22Rv1 (cell line): ENCODE results near the gene ZNF25.
"Not testable (repeated sequence)": the region's sequence is repeated elsewhere in the genome, so short reads cannot be mapped to it uniquely, and the experiment has no call there.

ENCODE experiments used
- H3K27ac ChIP-seq: fragments of 450-650 bp; 2 replicates; pipeline ENCODE4 v1.5.1; 2017
- ZFX ChIP-seq: fragments of 450-650 bp; IDR thresholded peaks from 2 replicates; pipeline ENCODE4 v1.6.1; 2017; ENCODE audit warnings: antibody characterized with exemption, borderline replicate concordance
- TF ChIP-seq, protein P1 (sequence below): fragments of 450-650 bp; IDR thresholded peaks from 2 replicates; pipeline ENCODE4 v1.5.1; 2017; ENCODE audit warnings: mild to moderate bottlenecking

Gene ZNF25

DNA sequence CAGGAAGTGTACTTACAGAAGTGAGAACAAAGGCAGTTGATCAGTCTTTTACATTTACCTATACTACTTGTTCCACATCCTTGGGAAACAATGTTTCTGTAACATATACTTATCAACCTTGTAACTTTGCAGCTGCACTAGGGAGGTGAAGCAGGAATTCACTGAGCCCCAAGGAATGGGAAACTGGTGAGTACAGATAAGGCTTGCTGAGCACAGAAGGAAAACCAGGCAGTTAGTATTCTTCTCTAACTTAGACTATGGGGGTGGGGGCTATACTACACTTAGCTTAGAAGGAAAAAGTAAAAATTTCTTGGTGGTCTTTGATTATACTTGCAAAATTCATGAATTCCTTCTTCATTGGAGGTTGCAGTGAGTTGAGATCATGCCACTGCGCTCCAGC, 27.1 kb upstream of the ZNF25 start:
- H3K27ac ChIP-seq, result no peak overlapping the region
- TF ChIP-seq ZFX, result no peak
- TF ChIP-seq, protein P1, sequence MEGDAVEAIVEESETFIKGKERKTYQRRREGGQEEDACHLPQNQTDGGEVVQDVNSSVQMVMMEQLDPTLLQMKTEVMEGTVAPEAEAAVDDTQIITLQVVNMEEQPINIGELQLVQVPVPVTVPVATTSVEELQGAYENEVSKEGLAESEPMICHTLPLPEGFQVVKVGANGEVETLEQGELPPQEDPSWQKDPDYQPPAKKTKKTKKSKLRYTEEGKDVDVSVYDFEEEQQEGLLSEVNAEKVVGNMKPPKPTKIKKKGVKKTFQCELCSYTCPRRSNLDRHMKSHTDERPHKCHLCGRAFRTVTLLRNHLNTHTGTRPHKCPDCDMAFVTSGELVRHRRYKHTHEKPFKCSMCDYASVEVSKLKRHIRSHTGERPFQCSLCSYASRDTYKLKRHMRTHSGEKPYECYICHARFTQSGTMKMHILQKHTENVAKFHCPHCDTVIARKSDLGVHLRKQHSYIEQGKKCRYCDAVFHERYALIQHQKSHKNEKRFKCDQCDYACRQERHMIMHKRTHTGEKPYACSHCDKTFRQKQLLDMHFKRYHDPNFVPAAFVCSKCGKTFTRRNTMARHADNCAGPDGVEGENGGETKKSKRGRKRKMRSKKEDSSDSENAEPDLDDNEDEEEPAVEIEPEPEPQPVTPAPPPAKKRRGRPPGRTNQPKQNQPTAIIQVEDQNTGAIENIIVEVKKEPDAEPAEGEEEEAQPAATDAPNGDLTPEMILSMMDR, result no peak

DNA sequence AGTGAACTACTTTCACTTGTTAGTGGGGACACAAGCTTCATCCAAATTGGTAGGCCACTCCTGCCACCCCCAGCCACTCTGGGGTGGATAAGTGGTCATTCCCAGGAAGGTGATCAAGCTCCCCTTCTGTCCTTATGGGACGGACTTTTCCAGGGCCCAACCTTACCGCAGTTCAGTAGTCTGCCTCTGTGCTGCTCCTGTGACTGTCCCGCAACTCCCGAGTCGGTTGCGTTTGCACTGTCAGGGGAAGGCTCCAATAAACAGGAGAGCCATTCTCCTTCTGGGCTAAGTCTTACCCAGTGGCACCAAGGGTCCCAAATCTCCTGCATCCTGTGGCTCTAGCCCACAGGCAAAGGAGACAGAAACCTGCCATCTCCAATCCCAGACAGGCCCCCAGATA, 26.6 kb upstream of the ZNF25 start:
- TF ChIP-seq, protein P1, result no peak
- no peak overlapping the region for H3K27ac ChIP-seq

DNA sequence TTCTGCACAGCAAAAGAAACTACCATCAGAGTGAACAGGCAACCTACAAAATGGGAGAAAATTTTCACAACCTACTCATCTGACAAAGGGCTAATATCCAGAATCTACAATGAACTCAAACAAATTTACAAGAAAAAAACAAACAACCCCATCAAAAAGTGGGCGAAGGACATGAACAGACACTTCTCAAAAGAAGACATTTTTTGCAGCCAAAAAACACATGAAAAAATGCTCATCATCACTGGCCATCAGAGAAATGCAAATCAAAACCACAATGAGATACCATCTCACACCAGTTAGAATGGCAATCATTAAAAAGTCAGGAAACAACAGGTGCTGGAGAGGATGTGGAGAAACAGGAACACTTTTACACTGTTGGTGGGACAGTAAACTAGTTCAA, 24.0 kb upstream of the ZNF25 start:
- not testable (repeated sequence) for H3K27ac ChIP-seq

DNA sequence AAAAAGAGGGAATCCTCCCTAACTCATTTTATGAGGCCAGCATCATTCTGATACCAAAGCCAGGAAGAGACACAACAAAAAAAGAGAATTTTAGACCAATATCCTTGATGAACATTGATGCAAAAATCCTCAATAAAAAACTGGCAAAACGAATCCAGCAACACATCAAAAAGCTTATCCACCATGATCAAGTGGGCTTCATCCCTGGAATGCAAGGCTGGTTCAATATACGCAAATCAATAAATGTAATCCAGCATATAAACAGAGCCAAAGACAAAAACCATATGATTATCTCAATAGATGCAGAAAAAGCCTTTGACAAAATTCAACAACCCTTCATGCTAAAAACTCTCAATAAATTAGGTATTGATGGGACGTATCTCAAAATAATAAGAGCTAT, 22.5 kb upstream of the ZNF25 start:
- H3K27ac ChIP-seq, result not testable (repeated sequence)

DNA sequence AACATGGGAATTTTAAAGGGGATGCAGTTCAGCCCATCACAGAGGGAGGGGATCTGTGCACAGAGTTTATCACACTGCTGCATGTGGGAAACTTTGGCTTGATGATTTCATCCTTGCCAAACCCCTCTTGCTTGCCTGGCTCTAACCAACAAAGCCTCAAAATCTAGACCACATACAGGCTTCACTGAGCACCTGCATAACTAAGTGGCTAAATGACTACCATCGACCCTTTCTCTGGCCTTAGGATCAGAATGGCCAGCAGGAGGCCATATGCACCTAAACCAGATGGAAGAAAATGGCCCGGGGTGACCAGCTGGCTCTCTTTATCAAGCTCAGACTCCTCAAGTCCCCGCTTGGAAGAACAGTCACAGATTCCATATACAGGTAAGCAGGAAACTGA, 15.6 kb upstream of the ZNF25 start:
- TF ChIP-seq, protein P1, result no peak
- TF ChIP-seq ZFX, result no peak
- H3K27ac ChIP-seq, result no peak overlapping the region

DNA sequence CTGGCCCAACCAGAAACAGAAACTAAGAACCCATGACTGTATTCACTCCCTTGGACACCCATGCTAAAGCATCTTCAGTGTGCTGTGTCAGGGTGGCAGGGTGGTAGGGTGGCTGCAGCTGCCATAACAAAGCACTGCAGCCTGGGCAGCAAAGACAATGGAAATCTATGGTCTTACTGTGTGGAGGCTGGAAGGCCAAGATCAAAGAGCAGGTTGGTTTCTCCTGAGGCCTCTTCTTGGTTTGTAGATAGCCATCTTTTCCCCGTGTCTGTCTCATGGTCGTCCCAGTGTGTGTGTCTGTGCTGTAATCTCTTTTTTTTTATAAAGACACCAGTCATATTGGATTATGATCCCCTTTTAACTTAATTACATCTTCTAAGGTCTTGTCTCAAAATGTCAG, 15.2 kb upstream of the ZNF25 start:
- H3K27ac ChIP-seq, result no peak overlapping the region
- TF ChIP-seq, protein P1, result no peak
- TF ChIP-seq ZFX, result no peak

DNA sequence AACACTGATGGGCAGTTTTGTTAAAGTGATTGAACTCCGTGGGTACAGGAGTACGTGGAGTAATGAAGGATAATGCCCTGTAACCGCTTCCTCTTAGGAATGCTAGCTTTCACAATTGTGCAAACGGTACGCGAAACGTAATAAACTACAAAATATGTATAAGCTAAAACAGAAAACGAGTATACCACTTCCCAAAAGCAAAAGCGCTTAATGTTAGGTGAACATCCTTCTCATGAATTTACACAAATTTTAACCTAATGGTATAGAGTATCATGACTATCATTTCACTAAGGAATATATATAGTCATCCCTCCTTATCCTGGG, 395 bp upstream of the ZNF25 start:
- no peak for TF ChIP-seq ZFX
- TF ChIP-seq, protein P1, result peak; percentile 53
- H3K27ac ChIP-seq, result peak overlapping the region; percentile 86

DNA sequence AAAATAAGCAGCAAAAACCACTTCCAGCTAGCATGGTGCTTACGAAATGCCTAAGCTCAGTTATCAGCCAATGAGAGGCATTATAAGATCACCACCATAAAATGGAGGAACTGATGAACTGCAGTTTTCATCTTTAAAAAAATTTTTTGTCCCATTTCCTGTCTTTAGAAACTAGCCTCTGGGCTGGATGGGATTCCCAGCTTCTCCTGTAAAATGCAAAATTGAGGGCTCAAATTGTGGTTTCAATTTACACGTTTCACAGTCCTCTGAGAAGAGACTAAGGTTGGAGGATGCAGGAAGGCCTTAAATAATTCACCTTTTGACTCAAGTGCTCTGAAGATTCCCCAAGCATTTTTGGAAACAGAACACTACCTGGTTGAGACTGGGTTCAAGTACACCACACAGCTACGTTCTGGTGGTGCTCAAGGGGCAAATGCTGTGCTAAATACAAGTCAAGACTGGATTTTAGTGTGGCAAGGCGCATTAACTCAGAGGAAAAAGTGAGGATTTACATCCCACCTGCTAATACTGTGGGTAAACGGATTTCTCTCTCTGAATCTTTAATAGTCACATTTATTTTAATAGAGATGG, 951 bp downstream of the ZNF25 start:
- no peak for TF ChIP-seq ZFX
- TF ChIP-seq, protein P1, result no peak
- peak overlapping the region; percentile 86 for H3K27ac ChIP-seq

DNA sequence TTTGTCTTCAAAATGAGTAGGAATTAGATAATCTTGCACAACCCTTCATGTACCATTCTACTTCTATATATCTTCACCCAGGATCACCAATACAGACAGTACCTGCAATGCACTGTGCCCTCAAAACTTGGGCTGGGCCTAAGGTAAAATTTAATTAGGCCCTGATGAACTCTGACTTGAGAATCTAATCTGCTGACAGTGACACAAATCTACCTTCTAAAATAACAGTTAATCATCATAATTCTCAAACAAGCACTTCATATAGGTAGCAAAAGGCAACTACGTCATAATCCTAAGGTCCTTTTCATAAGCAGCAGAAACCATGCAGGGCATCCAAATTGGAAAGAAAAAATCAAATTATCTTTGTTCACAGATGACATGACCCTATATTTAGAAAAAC, 4.1 kb downstream of the ZNF25 start:
- no peak overlapping the region for H3K27ac ChIP-seq
- TF ChIP-seq, protein P1, result no peak
- no peak for TF ChIP-seq ZFX
